ENCODE data around the gene EIF4E3.

GRCh38 chr3:71744738-71745137, 19.5 kb upstream of the EIF4E3 start:
- no peak for TF ChIP-seq CTCF (IDR thresholded peaks at IDR 0.05)
- no peak for TF ChIP-seq POLR2A (IDR thresholded peaks at IDR 0.05)

All from lower leg skin (tissue), 3 donors.